ENCODE measurements around the gene SLC25A15.

GRCh38 chr13:40749327-40749726 is 40.1 kb upstream of the SLC25A15 start:
- TF ChIP-seq CTCF (conservative IDR thresholded peaks at IDR 0.05 in 1 of 2, IDR thresholded peaks at IDR 0.05 in 1 of 2; ENCODE audit: extremely low read depth in 1 of 2, insufficient read depth in 1 of 2, low read depth in 1 of 2, low read length in 2 of 2) = no peak
- no peak for TF ChIP-seq EZH2 (IDR thresholded peaks at IDR 0.05; ENCODE audit: borderline replicate concordance, low read length)
